GM12878 (cell line): ENCODE data around the gene ZNF792. TPM values are rescaled to one million over a fixed set of nuclear protein-coding genes. Genes with fewer than 3 reads are reported as not detected.
A peak's percentile ranks its signal among the peaks of the same experiment; 100 is the strongest.

Source experiments
- ATAC-seq: fragments of 200-7000 bp; cut with Tn5 transposase; 3 replicates; pipeline ENCODE4 v1.9.1; 2020; ENCODE audit warnings: mild to moderate bottlenecking, moderate library complexity
- BruUV-seq: library from RNA; stranded (reverse); fragments of 400-500 nt; replicated peaks from 2 replicates; lab custom pipeline; 2021; lab: Mats Ljungman, UMichigan
- CTCF ChIA-PET: fragments of 300-600 bp; sonication (Branson Sonifier 250); formaldehyde crosslinking; extraction: SDS; loops from one replicate; lab custom pipeline; 2021; ENCODE audit warnings: inconsistent platforms; lab: Yijun Ruan, JAX
- POLR2A ChIA-PET: fragments of 350-600 bp; formaldehyde crosslinking; extraction: SDS; loops from one replicate; lab custom pipeline; 2021; ENCODE audit warnings: inconsistent platforms; lab: Charles Lee
- RAD21 ChIA-PET: fragments of 300-600 bp; sonication (Branson Sonifier 250); formaldehyde crosslinking; loops from one replicate; lab custom pipeline; 2023; ENCODE audit warnings: antibody characterized with exemption; ENCODE audit not compliant: unreplicated experiment; lab: Charles Lee
- SMC1A ChIA-PET: fragments of 300-600 bp; sonication (Branson Sonifier 250); formaldehyde crosslinking; loops from one replicate; lab custom pipeline; 2023; ENCODE audit not compliant: unreplicated experiment, uncharacterized antibody; lab: Charles Lee
- DNase-seq: peaks from one replicate; pipeline ENCODE4 v3.0.0-alpha.2; 2011; ENCODE audit warnings: low read depth, low spot score
- FAIRE-seq: peaks from 3 replicates; lab custom pipeline; 2011; peaks lifted over from hg19 to GRCh38; lab: Jason Lieb, UNC
- H2AFZ ChIP-seq: 2 replicates; pipeline ENCODE4 v1.6.0; 2011; ENCODE audit warnings: low read depth, low read length, control low read depth; ENCODE audit not compliant: control insufficient read depth
- H3K27ac ChIP-seq: 2 replicates; pipeline ENCODE4 v1.5.1; 2011; ENCODE audit warnings: control low read depth; ENCODE audit not compliant: control insufficient read depth, insufficient read depth
- H3K27me3 ChIP-seq, 2 experiments: replicated peaks in 1 of 2; 2 replicates each; pipeline versions ENCODE4 v1.6.0 to v1.6.1; 2011; ENCODE audit warnings: low read length in 1 of 2; ENCODE audit not compliant: control insufficient read depth in 2 of 2, insufficient read depth in 2 of 2
- H3K36me3 ChIP-seq, 2 experiments: 2 replicates each; pipeline ENCODE4 v1.5.1; 2011; ENCODE audit warnings: low read length in 1 of 2; ENCODE audit not compliant: control insufficient read depth in 2 of 2, insufficient read depth in 2 of 2
- H3K4me1 ChIP-seq: 2 replicates; pipeline ENCODE4 v1.6.1; 2011; ENCODE audit warnings: mild to moderate bottlenecking, low read length, moderate library complexity, mixed read lengths; ENCODE audit not compliant: control insufficient read depth, insufficient read depth
- H3K4me2 ChIP-seq: 2 replicates; pipeline ENCODE4 v1.6.0; 2011; ENCODE audit warnings: control low read depth; ENCODE audit not compliant: control insufficient read depth, insufficient read depth
- H3K4me3 ChIP-seq: fragments of 200-600 bp; sonication (generic); 2 replicates; pipeline ENCODE4 v1.5.1; 2016
- H3K79me2 ChIP-seq: 2 replicates; pipeline ENCODE4 v1.6.0; 2011; ENCODE audit warnings: low read length; ENCODE audit not compliant: control insufficient read depth, insufficient read depth
- H3K9ac ChIP-seq: 2 replicates; pipeline ENCODE4 v1.8.0; 2011; ENCODE audit warnings: low read length, control low read depth, mixed read lengths; ENCODE audit not compliant: control insufficient read depth, insufficient read depth
- H3K9me3 ChIP-seq: replicated peaks from 3 replicates; pipeline ENCODE4 v1.5.1; 2011; ENCODE audit warnings: mild to moderate bottlenecking, low read length; ENCODE audit not compliant: control insufficient read depth, insufficient read depth
- H4K20me1 ChIP-seq: 2 replicates; pipeline ENCODE4 v1.6.0; 2011; ENCODE audit not compliant: control insufficient read depth, insufficient read depth
- CREB1 ChIP-seq: IDR thresholded peaks from 2 replicates; pipeline ENCODE4 v1.6.1; 2012; ENCODE audit warnings: low read depth, mild to moderate bottlenecking, inconsistent platforms
- GABPA ChIP-seq: IDR thresholded peaks from 2 replicates; pipeline ENCODE4 v1.6.1; 2014; ENCODE audit warnings: antibody characterized with exemption, low read depth, mild to moderate bottlenecking, inconsistent platforms
- IRF4 ChIP-seq: IDR thresholded peaks from 2 replicates; pipeline ENCODE4 v1.6.1; 2011; ENCODE audit warnings: low read depth, low read length
- KDM1A ChIP-seq: fragments of 200-600 bp; sonication (generic); IDR thresholded peaks from 2 replicates; pipeline ENCODE4 v1.6.1; 2016; ENCODE audit warnings: borderline replicate concordance
- NBN ChIP-seq: fragments of 450-650 bp; IDR thresholded peaks from 2 replicates; pipeline ENCODE4 v1.6.1; 2016
- NR2F1 ChIP-seq: fragments of 450-650 bp; conservative IDR thresholded peaks from 2 replicates; pipeline ENCODE4 v1.6.1; 2017; ENCODE audit warnings: mild to moderate bottlenecking
- PAX8 ChIP-seq: fragments of 450-650 bp; IDR thresholded peaks from 2 replicates; pipeline ENCODE4 v1.6.1; 2017; ENCODE audit warnings: mild to moderate bottlenecking, moderate library complexity
- POLR2AphosphoS2 ChIP-seq: IDR thresholded peaks from 2 replicates; pipeline ENCODE4 v1.6.1; 2011; ENCODE audit warnings: low read depth, mild to moderate bottlenecking, low read length, improper control_type of control experiment, moderate library complexity
- SMARCA5 ChIP-seq: fragments of 450-650 bp; IDR thresholded peaks from 2 replicates; pipeline ENCODE4 v1.6.1; 2017; ENCODE audit warnings: mild to moderate bottlenecking
- SPI1 ChIP-seq: IDR thresholded peaks from 2 replicates; pipeline ENCODE4 v1.6.1; 2011; ENCODE audit warnings: low read depth, mild to moderate bottlenecking, low read length, moderate library complexity, borderline replicate concordance; ENCODE audit not compliant: insufficient read depth
- TARDBP ChIP-seq: IDR thresholded peaks from 2 replicates; pipeline ENCODE4 v1.6.1; 2016; ENCODE audit warnings: borderline replicate concordance
- TCF12 ChIP-seq: IDR thresholded peaks from 2 replicates; pipeline ENCODE4 v1.6.1; 2011; ENCODE audit warnings: low read depth, mild to moderate bottlenecking, low read length
- WGBS: methylation state at CpG from one replicate; pipeline ENCODE4 v1.1.6; 2016; ENCODE audit warnings: low lambda C conversion rate; ENCODE audit not compliant: insufficient replicate concordance, insufficient coverage; ENCODE audit errors: missing lambda C conversion rate; 5-methylcytosine and 5-hydroxymethylcytosine counted together
- in situ Hi-C: fragments of 300-500 bp; cut with MboI; formaldehyde crosslinking; loops from 9 replicates; pipeline ENCODE4 v1.14.3; 2018; ENCODE audit warnings: mixed read lengths
- intact Hi-C: fragments of 100-400 bp; cut with micrococcal nuclease; formaldehyde crosslinking; loops from one replicate; pipeline ENCODE4 v1.14.2; 2022; ENCODE audit not compliant: unreplicated experiment
- polyA plus RNA-seq, 11 experiments: library from polyadenylated mRNA; depleted of rRNA in 4 of 11; unstranded in 6 of 11; stranded (reverse) in 5 of 11; fragments of >200 nt; fragmentation: Nextera tagmentation in 4 of 11; fragmentation: Illumina TruSeq in 1 of 11; extraction: Ambion mirVana in 4 of 11; extraction: Trizol in 1 of 11; gene quantifications; 1 replicate in 1 of 11; 2 replicates in 10 of 11; pipeline versions ENCODE4 v1.2.1 to v1.2.3, GENCODE V29; 2011 to 2016; ENCODE audit warnings: inconsistent platforms in 2 of 11, missing spikeins in 2 of 11, low read depth in 1 of 11
- total RNA-seq, 4 experiments: library from RNA; depleted of rRNA in 3 of 4; stranded (reverse); fragments of >200 nt in 3 of 4; fragmentation: Illumina TruSeq in 1 of 4; extraction: Trizol in 1 of 4; gene quantifications; 2 replicates each; pipeline versions ENCODE4 v1.2.1 to v1.2.3, GENCODE V29; 2013 to 2021
- TF ChIP-seq, protein P1 (sequence below): fragments of 450-650 bp; IDR thresholded peaks from 2 replicates; pipeline ENCODE4 v1.6.1; 2018; ENCODE audit warnings: mild to moderate bottlenecking, low read depth, moderate library complexity; ENCODE audit not compliant: partially characterized antibody
- TF ChIP-seq, protein P2 (sequence below): IDR thresholded peaks from 2 replicates; pipeline ENCODE4 v1.6.1; 2012; ENCODE audit warnings: low read depth, low read length, improper control_type of control experiment
- TF ChIP-seq, protein P3 (sequence below): fragments of 450-650 bp; IDR thresholded peaks from 2 replicates; pipeline ENCODE4 v1.6.1; 2016; ENCODE audit warnings: mild to moderate bottlenecking
- TF ChIP-seq, protein P4 (sequence below): IDR thresholded peaks from 2 replicates; pipeline ENCODE4 v1.6.1; 2012; ENCODE audit warnings: improper control_type of control experiment, low read depth, low read length; ENCODE audit not compliant: insufficient replicate concordance

The ZNF792 gene
- total and polyA plus RNA-seq, 10 of the 15 experiments (the other 5 are each of a cell fraction or from before 2014, with no cell fraction given) = 0.53 to 4.8 (median 1.3) TPM

DNA sequence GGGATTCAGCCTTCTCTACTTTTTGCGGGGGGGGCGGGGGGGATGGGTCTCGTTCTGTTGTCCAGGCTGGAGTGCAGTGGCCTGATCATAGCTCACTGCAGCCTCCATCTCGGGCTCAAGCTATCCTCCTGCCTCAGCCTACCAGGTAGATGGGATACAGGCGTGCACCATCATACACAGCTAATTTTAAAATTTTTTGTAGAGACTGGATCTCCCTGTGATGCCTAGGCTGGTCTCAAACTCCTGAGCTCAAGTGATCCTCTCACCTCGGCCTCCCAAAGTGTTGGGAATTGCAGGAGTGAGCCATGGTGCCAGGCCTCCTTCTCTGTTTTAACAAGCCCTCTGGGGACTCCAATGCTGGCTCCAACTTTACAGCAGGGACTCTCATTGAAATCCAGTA lies 569 bp upstream of the ZNF792 start:
- WGBS = 38% methylated on average over 6 of the region's 6 CpGs
- Histone ChIP-seq H3K4me2 (peak overlapping the region; percentile 81; the same call in 1 of the 2 replicates), H3K4me3 (no peak overlapping the region)
- TF ChIP-seq IRF4 = no peak
- no peak for TF ChIP-seq SPI1
- TF ChIP-seq NBN = no peak
- TF ChIP-seq, protein P1, sequence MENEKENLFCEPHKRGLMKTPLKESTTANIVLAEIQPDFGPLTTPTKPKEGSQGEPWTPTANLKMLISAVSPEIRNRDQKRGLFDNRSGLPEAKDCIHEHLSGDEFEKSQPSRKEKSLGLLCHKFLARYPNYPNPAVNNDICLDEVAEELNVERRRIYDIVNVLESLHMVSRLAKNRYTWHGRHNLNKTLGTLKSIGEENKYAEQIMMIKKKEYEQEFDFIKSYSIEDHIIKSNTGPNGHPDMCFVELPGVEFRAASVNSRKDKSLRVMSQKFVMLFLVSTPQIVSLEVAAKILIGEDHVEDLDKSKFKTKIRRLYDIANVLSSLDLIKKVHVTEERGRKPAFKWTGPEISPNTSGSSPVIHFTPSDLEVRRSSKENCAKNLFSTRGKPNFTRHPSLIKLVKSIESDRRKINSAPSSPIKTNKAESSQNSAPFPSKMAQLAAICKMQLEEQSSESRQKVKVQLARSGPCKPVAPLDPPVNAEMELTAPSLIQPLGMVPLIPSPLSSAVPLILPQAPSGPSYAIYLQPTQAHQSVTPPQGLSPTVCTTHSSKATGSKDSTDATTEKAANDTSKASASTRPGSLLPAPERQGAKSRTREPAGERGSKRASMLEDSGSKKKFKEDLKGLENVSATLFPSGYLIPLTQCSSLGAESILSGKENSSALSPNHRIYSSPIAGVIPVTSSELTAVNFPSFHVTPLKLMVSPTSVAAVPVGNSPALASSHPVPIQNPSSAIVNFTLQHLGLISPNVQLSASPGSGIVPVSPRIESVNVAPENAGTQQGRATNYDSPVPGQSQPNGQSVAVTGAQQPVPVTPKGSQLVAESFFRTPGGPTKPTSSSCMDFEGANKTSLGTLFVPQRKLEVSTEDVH = no peak
- TF ChIP-seq GABPA = no peak
- TF ChIP-seq KDM1A = no peak
- no peak for TF ChIP-seq SMARCA5
- TF ChIP-seq, protein P2, sequence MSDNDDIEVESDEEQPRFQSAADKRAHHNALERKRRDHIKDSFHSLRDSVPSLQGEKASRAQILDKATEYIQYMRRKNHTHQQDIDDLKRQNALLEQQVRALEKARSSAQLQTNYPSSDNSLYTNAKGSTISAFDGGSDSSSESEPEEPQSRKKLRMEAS = no peak
- TF ChIP-seq, protein P3, sequence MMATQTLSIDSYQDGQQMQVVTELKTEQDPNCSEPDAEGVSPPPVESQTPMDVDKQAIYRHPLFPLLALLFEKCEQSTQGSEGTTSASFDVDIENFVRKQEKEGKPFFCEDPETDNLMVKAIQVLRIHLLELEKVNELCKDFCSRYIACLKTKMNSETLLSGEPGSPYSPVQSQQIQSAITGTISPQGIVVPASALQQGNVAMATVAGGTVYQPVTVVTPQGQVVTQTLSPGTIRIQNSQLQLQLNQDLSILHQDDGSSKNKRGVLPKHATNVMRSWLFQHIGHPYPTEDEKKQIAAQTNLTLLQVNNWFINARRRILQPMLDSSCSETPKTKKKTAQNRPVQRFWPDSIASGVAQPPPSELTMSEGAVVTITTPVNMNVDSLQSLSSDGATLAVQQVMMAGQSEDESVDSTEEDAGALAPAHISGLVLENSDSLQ = no peak
- no peak for TF ChIP-seq TCF12
- no peak for TF ChIP-seq POLR2AphosphoS2
- TF ChIP-seq CREB1 = no peak
- no peak for TF ChIP-seq NR2F1
- no peak for TF ChIP-seq PAX8
- no peak for TF ChIP-seq TARDBP
- TF ChIP-seq, protein P4, sequence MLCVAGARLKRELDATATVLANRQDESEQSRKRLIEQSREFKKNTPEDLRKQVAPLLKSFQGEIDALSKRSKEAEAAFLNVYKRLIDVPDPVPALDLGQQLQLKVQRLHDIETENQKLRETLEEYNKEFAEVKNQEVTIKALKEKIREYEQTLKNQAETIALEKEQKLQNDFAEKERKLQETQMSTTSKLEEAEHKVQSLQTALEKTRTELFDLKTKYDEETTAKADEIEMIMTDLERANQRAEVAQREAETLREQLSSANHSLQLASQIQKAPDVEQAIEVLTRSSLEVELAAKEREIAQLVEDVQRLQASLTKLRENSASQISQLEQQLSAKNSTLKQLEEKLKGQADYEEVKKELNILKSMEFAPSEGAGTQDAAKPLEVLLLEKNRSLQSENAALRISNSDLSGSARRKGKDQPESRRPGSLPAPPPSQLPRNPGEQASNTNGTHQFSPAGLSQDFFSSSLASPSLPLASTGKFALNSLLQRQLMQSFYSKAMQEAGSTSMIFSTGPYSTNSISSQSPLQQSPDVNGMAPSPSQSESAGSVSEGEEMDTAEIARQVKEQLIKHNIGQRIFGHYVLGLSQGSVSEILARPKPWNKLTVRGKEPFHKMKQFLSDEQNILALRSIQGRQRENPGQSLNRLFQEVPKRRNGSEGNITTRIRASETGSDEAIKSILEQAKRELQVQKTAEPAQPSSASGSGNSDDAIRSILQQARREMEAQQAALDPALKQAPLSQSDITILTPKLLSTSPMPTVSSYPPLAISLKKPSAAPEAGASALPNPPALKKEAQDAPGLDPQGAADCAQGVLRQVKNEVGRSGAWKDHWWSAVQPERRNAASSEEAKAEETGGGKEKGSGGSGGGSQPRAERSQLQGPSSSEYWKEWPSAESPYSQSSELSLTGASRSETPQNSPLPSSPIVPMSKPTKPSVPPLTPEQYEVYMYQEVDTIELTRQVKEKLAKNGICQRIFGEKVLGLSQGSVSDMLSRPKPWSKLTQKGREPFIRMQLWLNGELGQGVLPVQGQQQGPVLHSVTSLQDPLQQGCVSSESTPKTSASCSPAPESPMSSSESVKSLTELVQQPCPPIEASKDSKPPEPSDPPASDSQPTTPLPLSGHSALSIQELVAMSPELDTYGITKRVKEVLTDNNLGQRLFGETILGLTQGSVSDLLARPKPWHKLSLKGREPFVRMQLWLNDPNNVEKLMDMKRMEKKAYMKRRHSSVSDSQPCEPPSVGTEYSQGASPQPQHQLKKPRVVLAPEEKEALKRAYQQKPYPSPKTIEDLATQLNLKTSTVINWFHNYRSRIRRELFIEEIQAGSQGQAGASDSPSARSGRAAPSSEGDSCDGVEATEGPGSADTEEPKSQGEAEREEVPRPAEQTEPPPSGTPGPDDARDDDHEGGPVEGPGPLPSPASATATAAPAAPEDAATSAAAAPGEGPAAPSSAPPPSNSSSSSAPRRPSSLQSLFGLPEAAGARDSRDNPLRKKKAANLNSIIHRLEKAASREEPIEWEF = no peak

More for the DNA sequence above, 569 bp upstream of the ZNF792 start:
- in situ Hi-C loops = loop anchor here (25.0 kb wide), 1 partner anchor 1398 kb away; no protein-coding TSS in a partner anchor
- RAD21 ChIA-PET = interaction anchor here (1.1 kb wide), 1 partner anchor 47 kb away, joined by 3 read pairs; no protein-coding TSS in a partner anchor
- SMC1A ChIA-PET = interaction anchor here (1.9 kb wide), 1 partner anchor 48 kb away, joined by 6 read pairs; no protein-coding TSS in a partner anchor
- DNase-seq (no peak), ATAC-seq (no peak), FAIRE-seq (no peak)
- intact Hi-C loops = no loop called here
- Histone ChIP-seq H3K9ac (no peak overlapping the region), H3K4me1 (peaks cover 4% of the 10 kb centered on the region), H3K79me2 (peaks cover 7% of the 10 kb centered on the region), H4K20me1 (no peaks in the 10 kb centered on the region), H3K27me3 (no peaks in the 10 kb centered on the region), H2AFZ (no peak overlapping the region; the same call in 1 of the 2 replicates), H3K27ac (no peak overlapping the region), H3K9me3 (peaks cover 13% of the 10 kb centered on the region; the same call in 2 of the 3 replicates), H3K36me3 (peaks cover 2 to 4% of the 10 kb centered on the region in 2 experiments; a peak in 2 of 4 replicates)
- BruUV-seq = no TSS peak
- CTCF ChIA-PET = no interaction called here
- POLR2A ChIA-PET = no interaction called here
